Activated CD4-positive, alpha-beta T cell treated with anti-CD3 and anti-CD28 coated beads for 48 hours (primary cell): Measurements from ENCODE around the gene PARP3.

Experiments
- DNase-seq: peaks from one replicate; pipeline ENCODE4 v3.0.0-alpha.2; 2020

PARP3 gene

GRCh38 chr3:51967384-51968169 lies 25.4 kb downstream of the PARP3 start, which contains the start of gene PCBP4:
Gene PCBP4, minus strand, starts transcription at chr3:51967454. Its CDS starts 6,214 bp downstream, at chr3:51961240.
- DNase-seq = peak; percentile 46

GRCh38 chr3:51968170-51968775 lies 26.1 kb downstream of the PARP3 start:
- DNase-seq = no peak

- no peak for DNase-seq
These were observed 26.9 kb downstream of the PARP3 start for GRCh38 chr3:51968883-51969678.

- DNase-seq = no peak
These were observed 27.7 kb downstream of the PARP3 start for GRCh38 chr3:51969841-51970240.

GRCh38 chr3:51970606-51971300 lies 28.6 kb downstream of the PARP3 start:
- DNase-seq = no peak

- no peak for DNase-seq
These were observed 29.2 kb downstream of the PARP3 start for GRCh38 chr3:51971350-51971749.

- peak; percentile 54 for DNase-seq
These were observed 32.3 kb downstream of the PARP3 start for GRCh38 chr3:51974277-51974962.

- DNase-seq = peak; percentile 75
These were observed 33.0 kb downstream of the PARP3 start, which contains the start of gene ABHD14A for GRCh38 chr3:51974963-51975851. Gene ABHD14A, plus strand, starts transcription at chr3:51975064. Its CDS starts 72 bp downstream, at chr3:51975136.

GRCh38 chr3:51975852-51976549 lies 33.8 kb downstream of the PARP3 start:
- peak; percentile 50 for DNase-seq

- DNase-seq = no peak
These were observed 35.4 kb downstream of the PARP3 start for GRCh38 chr3:51977446-51978142.

GRCh38 chr3:51978143-51978502 lies 36.0 kb downstream of the PARP3 start:
- no peak for DNase-seq

GRCh38 chr3:51980253-51980652 lies 38.1 kb downstream of the PARP3 start:
- DNase-seq = no peak

GRCh38 chr3:51982352-51982837 lies 40.2 kb downstream of the PARP3 start:
- DNase-seq = peak; percentile 61

- DNase-seq = peak; percentile 86
These were observed 40.8 kb downstream of the PARP3 start, which contains the start of gene ACY1 for GRCh38 chr3:51982838-51983577. Gene ACY1, plus strand, starts transcription at chr3:51983535. Its CDS starts 530 bp downstream, at chr3:51984065.

- no peak for DNase-seq
These were observed 41.6 kb downstream of the PARP3 start for GRCh38 chr3:51983578-51984268.

- DNase-seq = no peak
These were observed 42.1 kb downstream of the PARP3 start for GRCh38 chr3:51984269-51984647.

- DNase-seq = no peak
These were observed 42.9 kb downstream of the PARP3 start for GRCh38 chr3:51985063-51985462.
